DMS79 (cell line): ENCODE data around the gene SLC22A3.
"Not testable (repeated sequence)": the region's sequence is repeated elsewhere in the genome, so short reads cannot be mapped to it uniquely, and the experiment has no call there.

Source experiments
- DNase-seq: peaks from one replicate; lab custom pipeline; 2025; lab: John Stamatoyannopoulos, UW

Gene SLC22A3

GRCh38 chr6:160374836-160375560 is 26.8 kb downstream of the SLC22A3 start:
- no peak for DNase-seq

- no peak for DNase-seq
Observed at GRCh38 chr6:160375561-160375949, 27.4 kb downstream of the SLC22A3 start.

GRCh38 chr6:160376445-160376844 is 28.3 kb downstream of the SLC22A3 start:
- no peak for DNase-seq

- no peak for DNase-seq
Observed at GRCh38 chr6:160378218-160378617, 30.0 kb downstream of the SLC22A3 start.

GRCh38 chr6:160378882-160379281 is 30.7 kb downstream of the SLC22A3 start:
- DNase-seq = no peak

- no peak for DNase-seq
Observed at GRCh38 chr6:160379466-160379865, 31.3 kb downstream of the SLC22A3 start.

GRCh38 chr6:160382946-160383345 is 34.8 kb downstream of the SLC22A3 start:
- DNase-seq = no peak

GRCh38 chr6:160386869-160387530 is 38.8 kb downstream of the SLC22A3 start:
- no peak for DNase-seq

- DNase-seq = no peak
Observed at GRCh38 chr6:160387916-160388643, 39.9 kb downstream of the SLC22A3 start.

- no peak for DNase-seq
Observed at GRCh38 chr6:160388922-160389321, 40.7 kb downstream of the SLC22A3 start.

GRCh38 chr6:160391419-160392116 is 43.4 kb downstream of the SLC22A3 start:
- DNase-seq = no peak

- DNase-seq = not testable (repeated sequence)
Observed at GRCh38 chr6:160393442-160393841, 45.3 kb downstream of the SLC22A3 start.

GRCh38 chr6:160393891-160394653 is 45.9 kb downstream of the SLC22A3 start:
- DNase-seq = no peak

- no peak for DNase-seq
Observed at GRCh38 chr6:160394654-160395035, 46.5 kb downstream of the SLC22A3 start.

- no peak for DNase-seq
Observed at GRCh38 chr6:160395187-160395586, 47.0 kb downstream of the SLC22A3 start.

- DNase-seq = no peak
Observed at GRCh38 chr6:160396292-160396691, 48.1 kb downstream of the SLC22A3 start.

- DNase-seq = no peak
Observed at GRCh38 chr6:160398674-160399271, 50.6 kb downstream of the SLC22A3 start.

- DNase-seq = no peak
Observed at GRCh38 chr6:160400446-160400845, 52.3 kb downstream of the SLC22A3 start.

- DNase-seq = no peak
Observed at GRCh38 chr6:160408528-160408927, 60.4 kb downstream of the SLC22A3 start.

- DNase-seq = no peak
Observed at GRCh38 chr6:160412993-160413392, 64.8 kb downstream of the SLC22A3 start.

- DNase-seq = no peak
Observed at GRCh38 chr6:160417146-160417545, 69.0 kb downstream of the SLC22A3 start.
